ENCODE results near the gene RECK.
A peak's percentile ranks its signal among the peaks of the same experiment; 100 is the strongest.

Gene RECK

GRCh38 chr9:36132086-36132485 lies 95.4 kb downstream of the RECK start:
- H3K9ac ChIP-seq, result no peak overlapping the region
- H2AFZ ChIP-seq, result no peak overlapping the region
- TF ChIP-seq CTCF (IDR thresholded peaks at IDR 0.05), result no peak
- H3K36me3 ChIP-seq (ENCODE audit: control insufficient read depth, insufficient read depth, low read length), result no peaks in the 10 kb centered on the region
- H3K4me3 ChIP-seq (ENCODE audit: low read depth, low read length), result no peak overlapping the region
- no peaks in the 10 kb centered on the region for H3K9me3 ChIP-seq (ENCODE audit: control insufficient read depth, low read length)
- H3K4me1 ChIP-seq, result no peaks in the 10 kb centered on the region
- H3K27ac ChIP-seq, result no peak overlapping the region
- no peak overlapping the region for H3K4me2 ChIP-seq (ENCODE audit: low read length)
- no peaks in the 10 kb centered on the region for H3K27me3 ChIP-seq (ENCODE audit: control insufficient read depth, insufficient read depth, low read length)
- no peaks in the 10 kb centered on the region for H3K79me2 ChIP-seq

- no peak for TF ChIP-seq CTCF (IDR thresholded peaks at IDR 0.05)
- no peak overlapping the region for H3K4me3 ChIP-seq (ENCODE audit: low read depth, low read length)
- H3K4me2 ChIP-seq (ENCODE audit: low read length), result no peak overlapping the region
- no peaks in the 10 kb centered on the region for H3K9me3 ChIP-seq (ENCODE audit: control insufficient read depth, low read length)
- no peaks in the 10 kb centered on the region for H3K4me1 ChIP-seq
- H3K9ac ChIP-seq, result no peak overlapping the region
- no peak overlapping the region for H2AFZ ChIP-seq
- no peaks in the 10 kb centered on the region for H3K36me3 ChIP-seq (ENCODE audit: control insufficient read depth, insufficient read depth, low read length)
- no peak overlapping the region for H3K27ac ChIP-seq
- no peaks in the 10 kb centered on the region for H3K27me3 ChIP-seq (ENCODE audit: control insufficient read depth, insufficient read depth, low read length)
- H3K79me2 ChIP-seq, result no peaks in the 10 kb centered on the region
Observed at GRCh38 chr9:36134761-36135505, 98.2 kb downstream of the RECK start.

DNA sequence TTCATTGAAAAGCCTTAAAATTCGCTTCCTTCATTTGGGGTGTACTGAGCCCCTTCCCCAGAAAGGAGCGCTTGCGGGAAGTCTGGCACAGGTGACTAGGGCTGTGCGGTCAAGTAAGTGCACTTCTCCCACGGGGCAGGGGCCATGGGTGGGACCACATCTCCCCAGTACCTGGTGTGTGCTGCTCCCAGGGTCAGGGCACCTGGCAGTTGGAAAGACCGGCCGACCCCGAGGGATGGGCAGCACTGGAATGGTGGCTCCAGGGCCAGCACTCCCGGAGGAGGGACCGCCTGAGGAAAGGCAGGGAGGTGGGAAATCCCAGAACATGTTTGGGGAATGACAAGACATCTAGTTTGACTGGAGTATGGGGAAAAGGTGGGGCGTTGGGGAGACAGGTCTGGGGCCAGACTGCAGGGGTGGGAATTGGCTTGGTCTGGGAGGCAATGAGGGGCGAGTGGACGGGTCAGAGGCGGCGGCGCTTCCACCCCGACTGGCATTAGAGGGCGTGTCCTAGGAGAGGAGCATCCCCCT lies 99.1 kb downstream of the RECK start:
- Histone ChIP-seq H3K9me3 (ENCODE audit: control insufficient read depth, low read length) (no peaks in the 10 kb centered on the region), H3K4me2 (ENCODE audit: low read length) (peak overlapping the region; percentile 93), H3K79me2 (no peaks in the 10 kb centered on the region), H3K27me3 (ENCODE audit: control insufficient read depth, insufficient read depth, low read length) (no peaks in the 10 kb centered on the region), H3K27ac (no peak overlapping the region), H3K4me1 (no peaks in the 10 kb centered on the region), H3K36me3 (ENCODE audit: control insufficient read depth, insufficient read depth, low read length) (no peaks in the 10 kb centered on the region), H2AFZ (peak overlapping the region; percentile 79), H3K9ac (no peak overlapping the region), H3K4me3 (ENCODE audit: low read depth, low read length) (no peak overlapping the region)
- no peak for TF ChIP-seq CTCF (IDR thresholded peaks at IDR 0.05)

GRCh38 chr9:36136272-36136893 lies 99.7 kb downstream of the RECK start, which contains the start of gene GLIPR2:
TSS of gene GLIPR2 (plus strand) at chr9:36136733. CDS start at chr9:36136779, 46 bp downstream.
- Histone ChIP-seq H3K36me3 (ENCODE audit: control insufficient read depth, insufficient read depth, low read length) (no peaks in the 10 kb centered on the region), H3K4me3 (ENCODE audit: low read depth, low read length) (peak within 1 kb of the TSS; percentile 66), H3K27ac (no peak within 1 kb of the TSS), H3K9me3 (ENCODE audit: control insufficient read depth, low read length) (no peaks in the 10 kb centered on the region), H3K4me2 (ENCODE audit: low read length) (peak within 1 kb of the TSS; percentile 93), H3K4me1 (no peaks in the 10 kb centered on the region), H3K79me2 (no peaks in the 10 kb centered on the region), H2AFZ (peak within 1 kb of the TSS; percentile 79), H3K27me3 (ENCODE audit: control insufficient read depth, insufficient read depth, low read length) (no peaks in the 10 kb centered on the region), H3K9ac (no peak within 1 kb of the TSS)
- TF ChIP-seq CTCF (IDR thresholded peaks at IDR 0.05), result no peak
